ENCODE measurements around the gene BATF2.

The BATF2 gene

DNA sequence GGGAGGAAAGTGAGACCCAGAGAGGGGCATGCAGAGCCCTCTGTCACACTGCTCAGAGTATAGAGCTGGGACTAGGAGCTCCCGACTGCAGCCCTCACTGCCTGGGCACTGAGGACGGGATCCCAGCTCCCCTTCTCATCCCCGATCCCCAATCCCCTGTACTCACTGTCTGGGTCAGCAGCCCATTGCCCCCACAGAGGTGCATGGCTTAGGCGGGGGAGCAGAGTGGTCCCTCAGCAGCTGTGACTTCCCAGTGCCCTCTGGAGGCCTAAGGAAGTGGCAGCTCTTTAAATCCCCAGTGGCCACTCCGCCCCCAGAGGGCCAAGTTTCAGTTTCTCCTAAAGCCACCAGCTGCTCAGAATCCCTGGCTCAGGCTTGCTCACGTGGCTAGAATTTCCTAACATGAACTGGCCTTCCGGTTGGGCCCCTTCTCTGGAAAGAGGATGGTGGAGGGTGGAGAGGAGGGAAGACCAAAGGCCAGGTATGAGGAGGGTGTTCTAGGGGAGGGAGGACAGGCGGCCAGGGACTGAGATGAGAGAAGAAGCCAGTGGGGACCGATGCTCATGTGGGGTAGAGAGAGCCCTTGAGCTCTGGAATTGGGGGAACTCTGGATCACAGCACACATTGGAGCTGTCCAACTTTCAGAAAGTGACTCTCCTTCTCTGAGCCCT is at the start of gene BATF2:
Gene BATF2 (minus strand): TSS at position 262 of the 671 bp plus-strand sequence. CDS start 57 bp downstream, at position 205.
- no peaks in the 10 kb centered on the region for H3K9me3 ChIP-seq (ENCODE audit: control insufficient read depth, insufficient read depth, low read length)
- no peaks in the 10 kb centered on the region for H3K36me3 ChIP-seq (ENCODE audit: insufficient read depth, low read length)
- peak within 1 kb of the TSS; percentile 16; the same call in 1 of the 2 replicates for H3K9ac ChIP-seq (ENCODE audit: low read depth, low read length)
- peaks cover 5% of the 10 kb centered on the region; the same call in 1 of the 2 replicates for H3K4me1 ChIP-seq (ENCODE audit: insufficient read depth, low read length)

DNA sequence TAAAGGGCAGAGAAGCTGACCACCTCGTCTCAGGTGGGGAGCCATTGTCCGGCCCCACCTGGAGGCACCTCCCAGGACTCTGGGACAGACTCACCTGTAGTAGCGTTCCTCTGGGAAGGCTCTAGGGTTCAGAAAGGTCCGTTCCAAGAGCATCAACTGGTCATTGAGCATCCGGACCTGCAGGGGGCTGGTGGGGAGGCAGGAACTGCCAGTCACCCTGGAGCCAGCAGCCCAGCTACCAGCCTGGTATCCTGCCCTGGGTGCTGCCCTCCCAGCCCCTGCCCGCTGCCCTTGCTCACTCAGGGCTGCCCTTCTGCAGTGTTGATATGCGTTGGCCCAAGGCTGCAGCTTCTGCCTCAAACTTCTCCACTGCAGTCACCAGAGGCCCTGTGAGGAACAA is 49.0 kb upstream of the BATF2 start:
- Histone ChIP-seq H3K9me3 (ENCODE audit: control insufficient read depth, insufficient read depth, low read length) (no peaks in the 10 kb centered on the region), H3K4me1 (ENCODE audit: insufficient read depth, low read length) (no peaks in the 10 kb centered on the region), H3K9ac (ENCODE audit: low read depth, low read length) (no peak overlapping the region), H3K36me3 (ENCODE audit: insufficient read depth, low read length) (peaks cover 5% of the 10 kb centered on the region; the same call in 1 of the 2 replicates)

- no peak overlapping the region for H3K9ac ChIP-seq (ENCODE audit: low read depth, low read length)
- H3K36me3 ChIP-seq (ENCODE audit: insufficient read depth, low read length) = peaks cover 5% of the 10 kb centered on the region; the same call in 1 of the 2 replicates
- no peaks in the 10 kb centered on the region for H3K4me1 ChIP-seq (ENCODE audit: insufficient read depth, low read length)
- H3K9me3 ChIP-seq (ENCODE audit: control insufficient read depth, insufficient read depth, low read length) = no peaks in the 10 kb centered on the region
Observed at GRCh38 chr11:65045061-65045460, 48.3 kb upstream of the BATF2 start.

GRCh38 chr11:65043881-65044501 is 47.2 kb upstream of the BATF2 start:
- Histone ChIP-seq H3K4me1 (ENCODE audit: insufficient read depth, low read length) (no peaks in the 10 kb centered on the region), H3K9ac (ENCODE audit: low read depth, low read length) (no peak overlapping the region), H3K9me3 (ENCODE audit: control insufficient read depth, insufficient read depth, low read length) (no peaks in the 10 kb centered on the region), H3K36me3 (ENCODE audit: insufficient read depth, low read length) (peaks cover 5% of the 10 kb centered on the region; the same call in 1 of the 2 replicates)

GRCh38 chr11:65042891-65043290 is 46.1 kb upstream of the BATF2 start:
- no peaks in the 10 kb centered on the region for H3K9me3 ChIP-seq (ENCODE audit: control insufficient read depth, insufficient read depth, low read length)
- H3K4me1 ChIP-seq (ENCODE audit: insufficient read depth, low read length) = no peaks in the 10 kb centered on the region
- no peak overlapping the region for H3K9ac ChIP-seq (ENCODE audit: low read depth, low read length)
- peaks cover 5% of the 10 kb centered on the region; the same call in 1 of the 2 replicates for H3K36me3 ChIP-seq (ENCODE audit: insufficient read depth, low read length)

GRCh38 chr11:65040847-65041622 is 44.3 kb upstream of the BATF2 start, which contains the start of gene SAC3D1:
Gene SAC3D1 (plus strand): TSS chr11:65041210. CDS start chr11:65041293, 83 bp downstream.
- Histone ChIP-seq H3K4me1 (ENCODE audit: insufficient read depth, low read length) (no peaks in the 10 kb centered on the region), H3K36me3 (ENCODE audit: insufficient read depth, low read length) (peaks cover 5% of the 10 kb centered on the region; the same call in 1 of the 2 replicates), H3K9ac (ENCODE audit: low read depth, low read length) (peak within 1 kb of the TSS; percentile 64), H3K9me3 (ENCODE audit: control insufficient read depth, insufficient read depth, low read length) (no peaks in the 10 kb centered on the region)

GRCh38 chr11:65040520-65040846 is 43.7 kb upstream of the BATF2 start:
- no peaks in the 10 kb centered on the region for H3K9me3 ChIP-seq (ENCODE audit: control insufficient read depth, insufficient read depth, low read length)
- H3K36me3 ChIP-seq (ENCODE audit: insufficient read depth, low read length) = peaks cover 5% of the 10 kb centered on the region; the same call in 1 of the 2 replicates
- no peaks in the 10 kb centered on the region for H3K4me1 ChIP-seq (ENCODE audit: insufficient read depth, low read length)
- peak overlapping the region; percentile 64 for H3K9ac ChIP-seq (ENCODE audit: low read depth, low read length)

- no peaks in the 10 kb centered on the region; the same call in 1 of the 2 replicates for H3K36me3 ChIP-seq (ENCODE audit: insufficient read depth, low read length)
- H3K9ac ChIP-seq (ENCODE audit: low read depth, low read length) = no peak overlapping the region
- H3K4me1 ChIP-seq (ENCODE audit: insufficient read depth, low read length) = no peaks in the 10 kb centered on the region
- H3K9me3 ChIP-seq (ENCODE audit: control insufficient read depth, insufficient read depth, low read length) = no peaks in the 10 kb centered on the region
Observed at GRCh38 chr11:65036931-65037330, 40.2 kb upstream of the BATF2 start.

- H3K36me3 ChIP-seq (ENCODE audit: insufficient read depth, low read length) = no peaks in the 10 kb centered on the region; the same call in 1 of the 2 replicates
Observed at GRCh38 chr11:65035579-65035978, 38.8 kb upstream of the BATF2 start.

DNA sequence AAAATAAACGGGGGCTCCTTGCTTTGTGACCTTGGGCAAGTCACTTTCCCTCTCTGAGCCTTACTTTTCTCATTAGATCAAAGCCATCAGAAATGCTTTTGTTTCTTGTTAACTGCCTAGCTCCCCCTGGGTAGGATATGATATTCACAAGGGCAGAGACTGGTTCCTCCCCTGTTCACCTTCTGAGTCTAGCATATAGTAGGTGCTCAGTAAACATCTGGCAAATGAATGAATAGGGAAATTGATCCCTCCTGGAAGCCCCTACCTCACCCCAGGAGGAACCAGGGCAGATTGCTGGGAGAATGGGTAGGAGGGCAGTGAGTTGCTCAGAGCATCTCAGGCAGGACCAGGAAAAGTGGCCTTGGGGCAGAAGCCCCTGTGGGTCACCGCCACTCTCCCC is 37.7 kb upstream of the BATF2 start:
- Histone ChIP-seq H3K9ac (ENCODE audit: low read depth, low read length) (no peak overlapping the region), H3K9me3 (ENCODE audit: control insufficient read depth, insufficient read depth, low read length) (no peaks in the 10 kb centered on the region), H3K4me1 (ENCODE audit: insufficient read depth, low read length) (no peaks in the 10 kb centered on the region), H3K36me3 (ENCODE audit: insufficient read depth, low read length) (no peaks in the 10 kb centered on the region; the same call in 1 of the 2 replicates)

More at GRCh38 chr11:65035579-65035978, 38.8 kb upstream of the BATF2 start:
- no peaks in the 10 kb centered on the region for H3K4me1 ChIP-seq (ENCODE audit: insufficient read depth, low read length)
- H3K9me3 ChIP-seq (ENCODE audit: control insufficient read depth, insufficient read depth, low read length) = no peaks in the 10 kb centered on the region
- no peak overlapping the region for H3K9ac ChIP-seq (ENCODE audit: low read depth, low read length)

DNA sequence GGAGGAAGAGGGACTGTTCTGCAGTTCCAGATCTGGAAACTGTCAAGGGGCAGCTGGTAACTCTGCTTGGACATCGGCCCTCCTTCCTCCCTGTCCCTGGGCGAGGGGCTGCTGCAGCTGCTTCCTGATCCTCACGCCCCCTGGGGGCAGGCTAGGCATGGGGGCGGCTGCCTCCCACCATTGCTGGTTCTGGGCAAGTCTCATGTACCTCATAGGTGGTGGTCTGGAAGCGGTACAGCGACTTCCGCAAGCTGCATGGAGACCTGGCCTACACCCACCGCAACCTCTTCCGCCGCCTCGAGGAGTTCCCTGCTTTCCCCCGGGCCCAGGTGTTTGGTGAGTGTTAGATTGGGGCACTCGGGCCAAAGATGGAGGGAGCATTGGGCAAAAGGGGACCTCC is 35.4 kb upstream of the BATF2 start:
- H3K9me3 ChIP-seq (ENCODE audit: control insufficient read depth, insufficient read depth, low read length) = no peaks in the 10 kb centered on the region
- H3K9ac ChIP-seq (ENCODE audit: low read depth, low read length) = no peak overlapping the region
- peaks cover 4% of the 10 kb centered on the region; the same call in 1 of the 2 replicates for H3K4me1 ChIP-seq (ENCODE audit: insufficient read depth, low read length)
- no peaks in the 10 kb centered on the region; the same call in 1 of the 2 replicates for H3K36me3 ChIP-seq (ENCODE audit: insufficient read depth, low read length)

DNA sequence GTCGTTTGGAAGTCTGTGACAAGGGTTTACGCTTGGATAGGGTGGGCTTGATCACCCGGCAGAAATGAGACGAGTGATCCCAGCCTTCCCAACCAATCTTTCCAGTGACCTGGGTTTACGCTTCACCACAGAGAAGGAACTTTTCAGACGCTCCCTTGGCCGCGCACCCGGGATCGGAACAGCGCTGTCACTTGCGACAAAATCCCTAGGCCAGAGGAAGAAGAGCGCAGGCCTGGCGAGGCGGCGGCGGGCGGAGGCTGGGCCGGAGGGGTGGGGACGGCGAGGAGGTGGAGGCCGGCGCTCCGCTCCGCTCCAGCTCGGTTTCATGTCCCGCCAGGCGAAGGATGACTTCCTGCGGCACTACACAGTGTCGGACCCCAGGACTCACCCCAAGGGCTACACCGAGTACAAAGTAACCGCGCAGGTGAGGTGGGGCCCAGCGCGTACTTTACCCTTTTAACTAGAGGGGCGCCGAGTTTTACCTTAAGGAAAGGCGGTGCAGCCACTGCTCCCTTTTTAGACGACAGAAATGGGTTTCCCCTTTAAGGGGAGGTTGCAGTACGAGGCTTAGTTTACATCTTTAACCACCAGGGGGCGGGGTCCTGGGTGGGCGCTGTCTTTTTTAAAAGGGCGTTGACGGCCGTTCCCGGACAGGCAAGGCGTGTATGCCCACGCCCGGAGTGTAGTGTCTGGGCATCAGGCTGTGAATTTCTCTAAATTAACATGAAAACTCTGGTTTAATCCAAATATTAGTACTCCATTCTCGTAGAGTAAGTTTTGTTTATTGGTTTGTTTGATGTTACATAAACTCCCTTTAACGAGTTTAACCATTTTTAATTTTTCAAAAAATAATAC is 30.7 kb upstream of the BATF2 start, which contains the start of gene SNX15:
Gene SNX15 (plus strand): TSS at position 227 of the 855 bp plus-strand sequence. CDS start 99 bp downstream, at position 326.
- Histone ChIP-seq H3K9ac (ENCODE audit: low read depth, low read length) (peak within 1 kb of the TSS; percentile 55), H3K36me3 (ENCODE audit: insufficient read depth, low read length) (no peaks in the 10 kb centered on the region), H3K4me1 (ENCODE audit: insufficient read depth, low read length) (peaks cover 4% of the 10 kb centered on the region; the same call in 1 of the 2 replicates), H3K9me3 (ENCODE audit: control insufficient read depth, insufficient read depth, low read length) (no peaks in the 10 kb centered on the region)

GRCh38 chr11:65026810-65027209 is 30.0 kb upstream of the BATF2 start:
- no peaks in the 10 kb centered on the region for H3K9me3 ChIP-seq (ENCODE audit: control insufficient read depth, insufficient read depth, low read length)
- no peaks in the 10 kb centered on the region for H3K36me3 ChIP-seq (ENCODE audit: insufficient read depth, low read length)
- peak overlapping the region; percentile 55; the same call in 1 of the 2 replicates for H3K9ac ChIP-seq (ENCODE audit: low read depth, low read length)
- H3K4me1 ChIP-seq (ENCODE audit: insufficient read depth, low read length) = peaks cover 4% of the 10 kb centered on the region; the same call in 1 of the 2 replicates
